HepG2 (cell line): ENCODE measurements around the gene ERVMER34-1. TPM values are rescaled to one million over a fixed set of nuclear protein-coding genes. Genes with fewer than 3 reads are reported as not detected.

Experiments
- JARID2 ChIP-seq: sonication (generic); formaldehyde crosslinking; IDR thresholded peaks from 2 replicates; pipeline ENCODE4 v1.8.1; 2023; ENCODE audit warnings: missing genetic modification reagents, inconsistent platforms; ENCODE audit not compliant: insufficient replicate concordance
- MED13 ChIP-seq: sonication (generic); formaldehyde crosslinking; IDR thresholded peaks from 2 replicates; pipeline ENCODE4 v1.5.0; 2020; ENCODE audit warnings: missing genetic modification reagents
- NR2F1 ChIP-seq, 2 experiments: fragments of 450-650 bp in 1 of 2; formaldehyde crosslinking in 1 of 2; IDR thresholded peaks; 2 replicates each; pipeline versions ENCODE4 v1.5.0 to v1.6.1; 2016 to 2020; ENCODE audit warnings: mild to moderate bottlenecking in 1 of 2, missing compliant biosample characterization in 1 of 2, missing genetic modification reagents in 1 of 2, moderate library complexity in 1 of 2
- SALL1 ChIP-seq: sonication (generic); formaldehyde crosslinking; IDR thresholded peaks from 2 replicates; pipeline ENCODE4 v1.8.0; 2022; ENCODE audit warnings: mild to moderate bottlenecking, missing genetic modification reagents
- SMAD3 ChIP-seq: sonication (generic); formaldehyde crosslinking; IDR thresholded peaks from 2 replicates; pipeline ENCODE4 v1.4.0; 2020; ENCODE audit warnings: missing genetic modification reagents
- TEAD3 ChIP-seq: optimal IDR thresholded peaks from 2 replicates; pipeline ENCODE3; 2016; ENCODE audit warnings: borderline replicate concordance
- TOE1 ChIP-seq: sonication (generic); formaldehyde crosslinking; IDR thresholded peaks from 2 replicates; pipeline ENCODE4 v1.4.0; 2020; ENCODE audit warnings: mild to moderate bottlenecking, missing genetic modification reagents
- ZMAT3 ChIP-seq: sonication (generic); formaldehyde crosslinking; conservative IDR thresholded peaks from 2 replicates; pipeline ENCODE4 v1.7.0; 2021; ENCODE audit warnings: missing genetic modification reagents
- ZNF180 ChIP-seq: sonication (generic); formaldehyde crosslinking; IDR thresholded peaks from 2 replicates; pipeline ENCODE4 v1.4.0; 2020; ENCODE audit warnings: low read depth, missing genetic modification reagents, borderline replicate concordance
- ZNF337 ChIP-seq: sonication (generic); formaldehyde crosslinking; IDR thresholded peaks from 2 replicates; pipeline ENCODE4 v1.5.1; 2020; ENCODE audit warnings: missing genetic modification reagents, low read depth, mild to moderate bottlenecking, borderline replicate concordance
- ZNF629 ChIP-seq: sonication (generic); formaldehyde crosslinking; conservative IDR thresholded peaks from 2 replicates; pipeline ENCODE4 v1.5.0; 2020; ENCODE audit warnings: missing genetic modification reagents
- ZNF652 ChIP-seq: IDR thresholded peaks from 2 replicates; pipeline ENCODE4 v1.6.1; 2016; ENCODE audit warnings: low read depth, borderline replicate concordance
- polyA plus RNA-seq, 8 experiments: library from polyadenylated mRNA; depleted of rRNA in 3 of 8; stranded (reverse) in 7 of 8; unstranded in 1 of 8; fragments of >200 nt; fragmentation: Illumina TruSeq in 4 of 8; extraction: Trizol in 4 of 8; gene quantifications; 2 replicates each; pipeline versions ENCODE4 v1.2.1 to v1.2.3, GENCODE V29; 2011 to 2016; ENCODE audit warnings: low read depth in 4 of 8, missing spikeins in 1 of 8, mixed read lengths in 1 of 8; ENCODE audit not compliant: insufficient read depth in 1 of 8
- total RNA-seq, 5 experiments: library from RNA; depleted of rRNA; stranded (reverse); fragments of >200 nt; fragmentation: Illumina TruSeq; extraction: Trizol; gene quantifications; 2 replicates each; pipeline ENCODE4 v1.2.3, GENCODE V29; 2016; ENCODE audit warnings: low read depth in 1 of 5
- TF ChIP-seq, protein P1 (sequence below): sonication (generic); formaldehyde crosslinking; IDR thresholded peaks from 2 replicates; pipeline ENCODE4 v1.4.0; 2020; ENCODE audit warnings: missing genetic modification reagents
- TF ChIP-seq, protein P2 (sequence below): sonication (generic); formaldehyde crosslinking; IDR thresholded peaks from 2 replicates; pipeline ENCODE4 v1.5.1; 2020; ENCODE audit warnings: missing genetic modification reagents, mild to moderate bottlenecking, borderline replicate concordance
- TF ChIP-seq, protein P3 (sequence below): sonication (generic); formaldehyde crosslinking; IDR thresholded peaks from 2 replicates; pipeline ENCODE4 v1.4.0; 2020; ENCODE audit warnings: missing genetic modification reagents
- TF ChIP-seq, protein P4 (sequence below): IDR thresholded peaks from 2 replicates; pipeline ENCODE4 v1.6.1; 2012; ENCODE audit warnings: low read depth, low read length, improper control_type of control experiment
- TF ChIP-seq, protein P5 (sequence below): sonication (generic); formaldehyde crosslinking; IDR thresholded peaks from 2 replicates; pipeline ENCODE4 v1.4.0; 2020; ENCODE audit warnings: missing genetic modification reagents, borderline replicate concordance

ERVMER34-1 gene
- total and polyA plus RNA-seq, 2 of the 13 experiments (the other 11 are each of a cell fraction or from before 2014, with no cell fraction given), result 0.04 to 0.35 TPM

DNA sequence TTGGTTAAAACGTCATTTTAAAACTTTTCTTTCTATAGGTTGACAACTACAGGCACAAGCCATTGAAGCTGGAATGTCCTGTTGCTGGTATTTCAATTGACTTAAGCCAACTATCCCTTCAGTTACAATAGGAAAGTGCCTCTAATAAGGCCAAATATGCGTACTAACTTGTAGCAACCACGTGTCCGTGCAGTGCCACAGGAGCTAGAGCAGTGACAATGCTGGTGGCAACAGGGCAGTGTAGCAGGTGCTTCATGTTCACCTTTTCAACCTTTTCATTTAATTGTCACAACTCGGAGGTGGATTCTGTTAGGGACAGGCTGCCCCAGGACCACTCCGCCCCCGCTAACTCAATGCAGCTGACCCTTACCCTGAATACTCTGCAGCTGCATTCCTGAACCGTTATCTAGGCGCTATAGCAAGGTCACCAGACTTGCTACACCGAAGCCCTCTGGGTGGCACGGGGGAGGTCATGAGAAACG, 37.7 kb downstream of the ERVMER34-1 start (continued):
- TF ChIP-seq, protein P1, sequence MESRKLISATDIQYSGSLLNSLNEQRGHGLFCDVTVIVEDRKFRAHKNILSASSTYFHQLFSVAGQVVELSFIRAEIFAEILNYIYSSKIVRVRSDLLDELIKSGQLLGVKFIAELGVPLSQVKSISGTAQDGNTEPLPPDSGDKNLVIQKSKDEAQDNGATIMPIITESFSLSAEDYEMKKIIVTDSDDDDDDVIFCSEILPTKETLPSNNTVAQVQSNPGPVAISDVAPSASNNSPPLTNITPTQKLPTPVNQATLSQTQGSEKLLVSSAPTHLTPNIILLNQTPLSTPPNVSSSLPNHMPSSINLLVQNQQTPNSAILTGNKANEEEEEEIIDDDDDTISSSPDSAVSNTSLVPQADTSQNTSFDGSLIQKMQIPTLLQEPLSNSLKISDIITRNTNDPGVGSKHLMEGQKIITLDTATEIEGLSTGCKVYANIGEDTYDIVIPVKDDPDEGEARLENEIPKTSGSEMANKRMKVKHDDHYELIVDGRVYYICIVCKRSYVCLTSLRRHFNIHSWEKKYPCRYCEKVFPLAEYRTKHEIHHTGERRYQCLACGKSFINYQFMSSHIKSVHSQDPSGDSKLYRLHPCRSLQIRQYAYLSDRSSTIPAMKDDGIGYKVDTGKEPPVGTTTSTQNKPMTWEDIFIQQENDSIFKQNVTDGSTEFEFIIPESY, result 0 out of 2 replicates have a peak, but pooled peaks have one; percentile 49
- TF ChIP-seq ZNF652 (CRISPR knock-in tag), result no peak
- TF ChIP-seq, protein P2, sequence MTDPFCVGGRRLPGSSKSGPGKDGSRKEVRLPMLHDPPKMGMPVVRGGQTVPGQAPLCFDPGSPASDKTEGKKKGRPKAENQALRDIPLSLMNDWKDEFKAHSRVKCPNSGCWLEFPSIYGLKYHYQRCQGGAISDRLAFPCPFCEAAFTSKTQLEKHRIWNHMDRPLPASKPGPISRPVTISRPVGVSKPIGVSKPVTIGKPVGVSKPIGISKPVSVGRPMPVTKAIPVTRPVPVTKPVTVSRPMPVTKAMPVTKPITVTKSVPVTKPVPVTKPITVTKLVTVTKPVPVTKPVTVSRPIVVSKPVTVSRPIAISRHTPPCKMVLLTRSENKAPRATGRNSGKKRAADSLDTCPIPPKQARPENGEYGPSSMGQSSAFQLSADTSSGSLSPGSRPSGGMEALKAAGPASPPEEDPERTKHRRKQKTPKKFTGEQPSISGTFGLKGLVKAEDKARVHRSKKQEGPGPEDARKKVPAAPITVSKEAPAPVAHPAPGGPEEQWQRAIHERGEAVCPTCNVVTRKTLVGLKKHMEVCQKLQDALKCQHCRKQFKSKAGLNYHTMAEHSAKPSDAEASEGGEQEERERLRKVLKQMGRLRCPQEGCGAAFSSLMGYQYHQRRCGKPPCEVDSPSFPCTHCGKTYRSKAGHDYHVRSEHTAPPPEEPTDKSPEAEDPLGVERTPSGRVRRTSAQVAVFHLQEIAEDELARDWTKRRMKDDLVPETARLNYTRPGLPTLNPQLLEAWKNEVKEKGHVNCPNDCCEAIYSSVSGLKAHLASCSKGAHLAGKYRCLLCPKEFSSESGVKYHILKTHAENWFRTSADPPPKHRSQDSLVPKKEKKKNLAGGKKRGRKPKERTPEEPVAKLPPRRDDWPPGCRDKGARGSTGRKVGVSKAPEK (CRISPR knock-in tag), result no peak
- no peak for TF ChIP-seq SMAD3 (CRISPR knock-in tag)
- TF ChIP-seq SALL1 (CRISPR knock-in tag), result peak; percentile 63
- TF ChIP-seq, protein P3, sequence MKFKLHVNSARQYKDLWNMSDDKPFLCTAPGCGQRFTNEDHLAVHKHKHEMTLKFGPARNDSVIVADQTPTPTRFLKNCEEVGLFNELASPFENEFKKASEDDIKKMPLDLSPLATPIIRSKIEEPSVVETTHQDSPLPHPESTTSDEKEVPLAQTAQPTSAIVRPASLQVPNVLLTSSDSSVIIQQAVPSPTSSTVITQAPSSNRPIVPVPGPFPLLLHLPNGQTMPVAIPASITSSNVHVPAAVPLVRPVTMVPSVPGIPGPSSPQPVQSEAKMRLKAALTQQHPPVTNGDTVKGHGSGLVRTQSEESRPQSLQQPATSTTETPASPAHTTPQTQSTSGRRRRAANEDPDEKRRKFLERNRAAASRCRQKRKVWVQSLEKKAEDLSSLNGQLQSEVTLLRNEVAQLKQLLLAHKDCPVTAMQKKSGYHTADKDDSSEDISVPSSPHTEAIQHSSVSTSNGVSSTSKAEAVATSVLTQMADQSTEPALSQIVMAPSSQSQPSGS (CRISPR knock-in tag), result no peak
- TF ChIP-seq ZNF337 (CRISPR knock-in tag), result no peak
- TF ChIP-seq, protein P4, sequence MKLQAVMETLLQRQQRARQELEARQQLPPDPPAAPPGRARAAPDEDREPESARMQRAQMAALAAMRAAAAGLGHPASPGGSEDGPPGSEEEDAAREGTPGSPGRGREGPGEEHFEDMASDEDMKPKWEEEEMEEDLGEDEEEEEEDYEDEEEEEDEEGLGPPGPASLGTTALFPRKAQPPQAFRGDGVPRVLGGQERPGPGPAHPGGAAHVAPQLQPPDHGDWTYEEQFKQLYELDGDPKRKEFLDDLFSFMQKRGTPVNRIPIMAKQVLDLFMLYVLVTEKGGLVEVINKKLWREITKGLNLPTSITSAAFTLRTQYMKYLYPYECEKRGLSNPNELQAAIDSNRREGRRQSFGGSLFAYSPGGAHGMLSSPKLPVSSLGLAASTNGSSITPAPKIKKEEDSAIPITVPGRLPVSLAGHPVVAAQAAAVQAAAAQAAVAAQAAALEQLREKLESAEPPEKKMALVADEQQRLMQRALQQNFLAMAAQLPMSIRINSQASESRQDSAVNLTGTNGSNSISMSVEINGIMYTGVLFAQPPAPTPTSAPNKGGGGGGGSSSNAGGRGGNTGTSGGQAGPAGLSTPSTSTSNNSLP, result 0 out of 2 replicates have a peak, but pooled peaks have one; percentile 12
- no peak for TF ChIP-seq JARID2
- TF ChIP-seq ZNF180, result no peak
- TF ChIP-seq TOE1 (CRISPR knock-in tag), result no peak
- 0 out of 4 replicates have a peak, but pooled peaks of 1 of the 2 experiments have one; percentile 6 for TF ChIP-seq NR2F1 (CRISPR knock-in tag; IDR thresholded peaks at IDR 0.05)
- TF ChIP-seq, protein P5, sequence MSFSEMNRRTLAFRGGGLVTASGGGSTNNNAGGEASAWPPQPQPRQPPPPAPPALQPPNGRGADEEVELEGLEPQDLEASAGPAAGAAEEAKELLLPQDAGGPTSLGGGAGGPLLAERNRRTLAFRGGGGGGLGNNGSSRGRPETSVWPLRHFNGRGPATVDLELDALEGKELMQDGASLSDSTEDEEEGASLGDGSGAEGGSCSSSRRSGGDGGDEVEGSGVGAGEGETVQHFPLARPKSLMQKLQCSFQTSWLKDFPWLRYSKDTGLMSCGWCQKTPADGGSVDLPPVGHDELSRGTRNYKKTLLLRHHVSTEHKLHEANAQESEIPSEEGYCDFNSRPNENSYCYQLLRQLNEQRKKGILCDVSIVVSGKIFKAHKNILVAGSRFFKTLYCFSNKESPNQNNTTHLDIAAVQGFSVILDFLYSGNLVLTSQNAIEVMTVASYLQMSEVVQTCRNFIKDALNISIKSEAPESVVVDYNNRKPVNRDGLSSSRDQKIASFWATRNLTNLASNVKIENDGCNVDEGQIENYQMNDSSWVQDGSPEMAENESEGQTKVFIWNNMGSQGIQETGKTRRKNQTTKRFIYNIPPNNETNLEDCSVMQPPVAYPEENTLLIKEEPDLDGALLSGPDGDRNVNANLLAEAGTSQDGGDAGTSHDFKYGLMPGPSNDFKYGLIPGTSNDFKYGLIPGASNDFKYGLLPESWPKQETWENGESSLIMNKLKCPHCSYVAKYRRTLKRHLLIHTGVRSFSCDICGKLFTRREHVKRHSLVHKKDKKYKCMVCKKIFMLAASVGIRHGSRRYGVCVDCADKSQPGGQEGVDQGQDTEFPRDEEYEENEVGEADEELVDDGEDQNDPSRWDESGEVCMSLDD (CRISPR knock-in tag), result no peak
- TF ChIP-seq TEAD3 (CRISPR knock-in tag), result peak; percentile 77
- no peak for TF ChIP-seq ZMAT3 (CRISPR knock-in tag)
- TF ChIP-seq ZNF629 (CRISPR knock-in tag), result no peak
- TF ChIP-seq MED13 (CRISPR knock-in tag), result no peak
